ENCODE results near the gene SYNE3. TPM values are rescaled to one million over a fixed set of nuclear protein-coding genes. Genes with fewer than 3 reads are reported as not detected.
A peak's percentile ranks its signal among the peaks of the same experiment; 100 is the strongest.

Gene SYNE3
- total RNA-seq, 1 experiment from 2014 or later, result 6.2 TPM

DNA sequence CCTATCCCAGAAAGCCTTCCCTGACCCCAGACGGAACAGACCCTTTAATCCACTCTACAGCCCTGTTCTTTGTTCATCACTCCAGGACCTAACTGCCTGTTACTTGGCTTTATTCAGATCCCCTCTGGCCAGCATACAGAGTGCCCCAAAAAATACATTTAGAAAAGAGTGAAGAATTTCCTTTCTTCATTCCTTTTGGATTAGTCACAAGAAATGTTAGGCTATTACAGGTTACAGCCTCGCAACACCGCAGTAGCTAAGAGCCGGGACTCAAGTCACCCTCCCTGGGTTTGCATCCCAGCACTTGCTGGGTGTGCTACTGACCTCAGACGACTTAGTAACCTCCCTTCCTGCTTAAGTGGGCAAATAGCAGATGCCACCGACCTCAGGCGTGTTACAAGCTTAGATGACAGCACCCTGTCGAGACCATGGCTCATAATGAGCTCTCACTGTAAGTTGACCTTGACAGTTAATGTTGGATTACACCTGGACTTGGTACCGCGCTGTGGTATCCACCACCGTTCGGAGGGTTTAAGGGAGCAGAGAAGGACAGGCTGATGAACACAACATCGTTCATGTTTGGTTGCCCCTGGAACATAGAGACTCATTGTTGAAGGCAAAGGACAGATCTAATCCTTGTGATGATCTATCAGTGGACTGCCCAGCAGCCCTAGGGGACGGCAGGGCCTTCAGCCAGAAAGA is 31.3 kb upstream of the SYNE3 start:
- Histone ChIP-seq H3K9me3 (ENCODE audit: control insufficient read depth, insufficient read depth, low read depth, low read length) (no peaks in the 10 kb centered on the region), H3K4me3 (ENCODE audit: low read depth in 2 of 2, low read length in 2 of 2) (no peak overlapping the region), H3K27ac (ENCODE audit: low read length) (peak overlapping the region; percentile 41; the same call in 1 of the 2 replicates), H3K27me3 (ENCODE audit: control insufficient read depth, insufficient read depth, low read length) (no peaks in the 10 kb centered on the region), H3K4me1 (ENCODE audit: control insufficient read depth, insufficient read depth, low read length) (peaks cover 28% of the 10 kb centered on the region), H3K36me3 (ENCODE audit: control insufficient read depth, insufficient read depth, low read length) (no peaks in the 10 kb centered on the region)
- POLR2A ChIA-PET, result no interaction called here
- DNase-seq (ENCODE audit: low read depth, low spot score) (no peak), ATAC-seq (peak; percentile 73)
- intact Hi-C loops (cut with micrococcal nuclease; ENCODE audit: unreplicated experiment), result no loop called here
- BruUV-seq (replicated peaks), result no TSS peak
- TF ChIP-seq POLR2AphosphoS5 (IDR thresholded peaks at IDR 0.05; ENCODE audit: low read depth, low read length) (no peak), CTCF (IDR thresholded peaks at IDR 0.05) (no peak), SIN3A (IDR thresholded peaks at IDR 0.05; ENCODE audit: borderline replicate concordance, insufficient read depth, low read depth, low read length) (no peak), TCF7L2 (IDR thresholded peaks at IDR 0.05; ENCODE audit: low read depth, low read length) (no peak), REST (IDR thresholded peaks at IDR 0.05; ENCODE audit: insufficient read depth in 1 of 2, low read depth in 2 of 2, low read length in 1 of 2) (no peak)
- CTCF ChIA-PET, result no interaction called here
- in situ Hi-C loops (cut with HindIII; ENCODE audit: low pct_unique_long_range_greater_than_20kb, low sequenced_read_pairs), result no loop called here

DNA sequence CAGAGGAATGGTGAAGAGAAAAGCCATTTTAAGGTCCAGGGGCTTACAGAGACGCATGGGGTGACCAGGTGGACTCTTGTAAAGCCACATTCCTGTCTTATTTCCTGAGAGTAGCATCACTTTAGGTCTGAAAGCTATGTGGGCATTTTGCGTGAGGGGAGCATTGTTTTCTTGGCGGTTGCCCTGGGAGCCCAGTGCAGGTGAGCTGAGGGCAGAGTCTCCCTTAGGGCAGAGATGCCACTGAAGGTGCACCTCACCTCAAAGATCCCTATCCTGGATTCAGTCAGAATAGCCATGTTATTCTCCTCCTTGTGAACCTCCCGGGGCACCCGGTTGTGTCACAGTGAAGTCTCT is 30.8 kb upstream of the SYNE3 start:
- Histone ChIP-seq H3K4me3 (ENCODE audit: low read depth in 2 of 2, low read length in 2 of 2) (no peak overlapping the region), H3K27me3 (ENCODE audit: control insufficient read depth, insufficient read depth, low read length) (no peaks in the 10 kb centered on the region), H3K9me3 (ENCODE audit: control insufficient read depth, insufficient read depth, low read depth, low read length) (no peaks in the 10 kb centered on the region), H3K4me1 (ENCODE audit: control insufficient read depth, insufficient read depth, low read length) (peaks cover 28% of the 10 kb centered on the region), H3K27ac (ENCODE audit: low read length) (no peak overlapping the region; the same call in 1 of the 2 replicates), H3K36me3 (ENCODE audit: control insufficient read depth, insufficient read depth, low read length) (no peaks in the 10 kb centered on the region)
- intact Hi-C loops (cut with micrococcal nuclease; ENCODE audit: unreplicated experiment) (no loop called here), in situ Hi-C loops (cut with HindIII; ENCODE audit: low pct_unique_long_range_greater_than_20kb, low sequenced_read_pairs) (no loop called here)
- ATAC-seq (peak; percentile 28; the same call in 1 of the 2 replicates), DNase-seq (ENCODE audit: low read depth, low spot score) (no peak)
- POLR2A ChIA-PET, result no interaction called here
- CTCF ChIA-PET, result no interaction called here
- BruUV-seq (replicated peaks), result no TSS peak
- TF ChIP-seq SIN3A (IDR thresholded peaks at IDR 0.05; ENCODE audit: borderline replicate concordance, insufficient read depth, low read depth, low read length) (no peak), POLR2AphosphoS5 (IDR thresholded peaks at IDR 0.05; ENCODE audit: low read depth, low read length) (no peak), REST (IDR thresholded peaks at IDR 0.05; ENCODE audit: insufficient read depth in 1 of 2, low read depth in 2 of 2, low read length in 1 of 2) (no peak)
